ENCODE measurements around the gene INSIG1.

INSIG1 gene

GRCh38 chr7:155286686-155287085, 11.0 kb upstream of the INSIG1 start:
- DNase-seq = no peak

DNA sequence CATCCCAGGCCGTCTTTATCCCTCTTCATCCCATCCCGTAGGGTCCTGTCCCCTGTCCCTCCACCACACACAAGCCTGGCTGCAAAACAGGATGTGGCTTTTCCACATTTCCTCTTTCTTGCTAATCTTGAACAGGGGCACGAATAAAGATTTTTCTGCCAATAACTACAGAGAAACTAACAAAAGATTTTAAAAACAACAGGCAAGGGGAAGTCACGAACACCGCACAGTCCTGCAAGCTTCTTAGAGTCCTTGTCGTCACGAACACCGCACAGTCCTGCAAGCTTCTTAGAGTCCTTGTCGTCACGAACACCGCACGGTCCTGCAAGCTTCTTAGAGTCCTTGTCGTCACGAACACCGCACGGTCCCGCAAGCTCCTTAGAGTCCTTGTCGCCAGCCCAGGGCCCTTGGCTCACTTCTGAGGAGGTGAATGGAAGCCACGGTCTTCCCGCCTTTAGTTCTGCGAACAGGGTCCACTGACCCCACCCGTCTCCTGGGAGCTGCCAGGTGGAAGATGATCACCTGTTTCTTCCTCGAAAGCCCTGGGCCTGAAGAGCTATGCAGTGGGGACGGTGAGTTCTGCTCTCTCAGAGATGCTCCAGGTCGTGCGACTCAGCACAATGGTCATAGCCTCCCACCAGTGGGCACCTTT, 10.3 kb upstream of the INSIG1 start:
- DNase-seq = no peak

GRCh38 chr7:155288055-155288454, 9.6 kb upstream of the INSIG1 start:
- DNase-seq = no peak

DNA sequence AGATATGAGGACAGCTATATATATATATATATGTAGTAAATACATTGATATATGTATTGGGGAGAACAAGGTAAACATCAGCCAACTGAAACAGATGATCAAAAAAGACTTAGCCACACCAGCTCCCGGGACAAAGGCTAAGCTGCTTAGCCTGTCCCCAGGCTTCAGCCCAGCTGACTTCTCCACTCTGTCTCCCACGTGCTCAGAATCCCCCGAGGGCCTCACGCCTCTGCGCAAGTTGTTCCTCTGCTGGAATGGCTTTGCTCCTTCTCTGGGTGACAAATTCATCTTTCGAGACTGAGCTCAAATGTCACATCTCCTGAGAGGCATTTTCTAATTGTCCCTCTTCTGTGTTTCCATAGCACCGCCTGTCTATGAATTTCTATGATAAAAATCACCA, 8.6 kb upstream of the INSIG1 start:
- no peak for DNase-seq

DNA sequence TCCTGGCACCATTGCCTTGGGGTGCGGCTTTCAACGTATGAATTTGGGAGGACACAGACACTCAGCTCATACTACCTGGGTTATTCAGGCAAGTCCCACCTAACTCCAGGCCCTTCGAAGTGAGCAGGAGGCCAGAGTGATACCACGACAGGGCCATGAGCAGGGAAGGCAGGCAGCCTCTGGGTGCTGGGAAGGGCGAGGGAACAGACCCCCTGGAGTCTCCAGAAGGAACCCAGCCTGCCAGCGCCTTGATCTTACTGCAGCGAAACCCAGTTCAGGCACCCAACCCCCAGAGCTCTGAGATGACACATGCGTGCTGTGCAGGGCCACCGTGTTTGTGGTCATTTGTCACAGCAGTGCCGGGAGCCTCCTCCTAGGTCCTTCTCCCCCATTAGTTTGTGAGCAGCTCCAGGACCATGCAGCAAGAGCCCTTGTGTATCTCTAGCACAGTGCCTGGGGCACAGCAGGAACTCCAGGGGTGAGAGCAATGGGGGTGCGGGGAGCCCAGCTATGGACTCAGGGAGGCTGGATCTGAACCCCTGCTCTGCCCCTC, 7.7 kb upstream of the INSIG1 start:
- DNase-seq = no peak

DNA sequence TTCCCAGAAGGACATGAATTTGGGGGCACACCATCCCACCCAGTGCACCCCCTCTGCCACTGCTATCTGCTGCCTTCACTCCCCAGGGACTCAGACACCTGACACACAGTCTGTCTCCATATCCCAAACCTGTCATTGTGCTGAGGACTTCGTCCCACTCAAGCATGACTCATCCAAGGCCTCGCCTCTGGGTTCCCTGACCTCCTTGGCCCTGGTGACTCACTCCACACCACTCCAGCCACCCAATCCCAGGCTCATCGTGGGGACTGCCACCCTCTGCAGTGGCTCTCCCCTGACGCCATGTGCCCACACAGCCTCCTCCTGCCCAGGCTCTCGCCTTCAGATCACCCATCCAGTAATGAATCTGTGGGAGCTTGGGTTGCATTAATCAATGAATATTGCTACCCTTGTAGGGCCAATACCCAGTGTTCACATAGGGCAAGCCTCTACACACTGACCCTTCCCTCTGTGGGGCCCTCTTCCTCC, 6.6 kb upstream of the INSIG1 start:
- no peak for DNase-seq

DNA sequence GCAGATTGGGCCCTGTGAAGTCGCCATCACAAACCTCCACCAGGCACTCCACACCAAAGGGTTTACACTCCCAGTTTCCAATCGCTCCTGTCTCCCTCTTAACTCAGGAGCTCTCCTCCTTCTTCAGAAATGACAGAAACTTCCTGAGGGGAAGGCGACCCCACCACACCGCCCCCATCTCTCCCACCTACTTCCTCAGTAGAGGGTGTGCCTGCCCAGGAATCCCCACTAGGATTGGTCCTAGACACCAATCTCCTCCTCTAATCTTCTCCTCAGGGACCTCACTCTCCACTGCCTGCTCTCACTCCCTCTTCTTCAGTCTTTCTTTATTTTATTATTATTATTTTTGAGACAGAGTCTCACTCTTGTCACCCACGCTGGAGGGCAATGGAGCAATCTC, 5.9 kb upstream of the INSIG1 start:
- DNase-seq = no peak

- DNase-seq = no peak
These were observed 4.9 kb upstream of the INSIG1 start for GRCh38 chr7:155292680-155293226.

DNA sequence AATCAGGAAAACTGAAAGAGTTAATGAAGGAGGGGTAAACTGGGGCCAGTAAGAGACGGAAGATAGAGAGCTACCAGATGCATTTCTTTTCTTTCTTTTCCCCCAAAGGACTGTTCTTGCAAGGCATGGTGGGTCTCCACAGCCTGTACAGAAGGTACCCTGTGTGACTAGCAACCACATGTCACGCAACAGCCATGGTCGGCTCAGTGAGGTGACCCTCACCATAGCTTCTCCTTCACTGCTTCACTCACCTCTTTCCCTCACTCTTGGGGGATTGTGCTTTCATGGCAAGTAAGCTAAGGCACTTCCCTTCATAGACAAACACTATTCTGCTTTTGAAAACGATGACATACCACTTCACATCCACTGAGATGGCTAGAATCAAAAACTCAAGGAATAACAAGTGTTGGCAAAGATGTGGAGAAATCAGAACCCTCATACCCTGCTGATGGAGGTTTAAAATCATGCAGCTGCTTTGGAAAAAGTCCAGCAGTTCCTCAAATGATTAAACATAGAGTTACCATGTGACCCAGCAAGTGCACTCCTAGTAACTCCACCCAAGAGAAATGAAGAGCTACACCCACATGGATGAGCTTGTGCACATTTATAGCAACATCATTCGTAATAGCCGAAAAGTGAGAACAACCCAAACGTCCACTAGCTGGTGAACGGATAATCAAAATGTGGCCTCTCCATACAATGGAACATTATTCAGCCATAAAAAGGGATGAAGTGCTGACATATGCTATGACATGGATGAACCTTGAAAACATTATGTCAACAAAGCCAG, 3.8 kb upstream of the INSIG1 start:
- DNase-seq = no peak

DNA sequence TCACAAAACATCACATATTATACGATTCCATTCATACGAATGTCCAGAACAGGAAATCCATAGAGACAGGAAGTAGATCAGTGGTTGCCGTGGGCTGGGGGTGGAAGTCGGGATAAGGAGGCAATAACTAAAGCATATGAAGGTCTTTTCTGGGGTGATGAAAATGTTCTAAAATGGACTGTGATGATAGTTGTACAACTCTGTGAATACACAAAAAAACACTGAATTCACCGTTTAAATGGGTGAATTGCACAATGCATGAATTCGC, 3.2 kb upstream of the INSIG1 start:
- no peak for DNase-seq

- DNase-seq = no peak
These were observed 2.2 kb upstream of the INSIG1 start for GRCh38 chr7:155295511-155295910.

DNA sequence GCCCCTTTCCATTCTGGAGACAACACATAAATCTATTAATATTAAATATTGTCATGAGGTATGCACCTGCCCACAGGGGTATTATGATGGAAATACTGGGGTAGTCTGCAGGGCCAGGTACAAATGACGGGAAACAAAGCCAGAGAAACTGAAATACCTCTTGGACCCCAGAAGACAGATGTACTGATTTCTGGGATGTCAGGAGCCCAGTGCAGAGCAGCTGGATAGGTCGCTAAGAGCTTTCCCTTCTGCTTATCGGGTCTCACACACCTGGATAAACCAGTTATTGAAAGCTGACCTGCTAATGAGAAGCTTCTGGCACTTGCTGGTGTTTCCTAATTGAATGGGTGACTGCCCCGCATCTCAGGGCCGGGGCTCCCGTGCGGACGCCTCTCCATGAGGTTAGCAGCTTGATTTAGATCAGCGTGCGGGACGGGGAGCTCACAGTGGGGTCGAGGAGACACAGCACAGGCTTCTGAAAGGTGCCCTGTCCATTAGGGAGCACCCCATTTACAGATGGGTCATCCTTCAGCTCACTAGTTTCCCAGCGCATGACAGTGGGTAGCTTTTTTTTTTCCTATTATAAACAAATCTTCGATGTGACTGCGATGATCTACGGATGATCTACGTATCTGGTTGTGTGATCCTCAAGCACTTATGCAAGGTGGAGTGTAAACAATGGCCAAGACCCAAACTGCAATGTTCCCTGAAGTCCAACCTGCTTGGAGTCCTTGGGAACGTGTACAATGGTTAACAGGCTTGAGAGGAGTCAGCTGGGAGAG, 1.5 kb upstream of the INSIG1 start:
- no peak for DNase-seq

DNA sequence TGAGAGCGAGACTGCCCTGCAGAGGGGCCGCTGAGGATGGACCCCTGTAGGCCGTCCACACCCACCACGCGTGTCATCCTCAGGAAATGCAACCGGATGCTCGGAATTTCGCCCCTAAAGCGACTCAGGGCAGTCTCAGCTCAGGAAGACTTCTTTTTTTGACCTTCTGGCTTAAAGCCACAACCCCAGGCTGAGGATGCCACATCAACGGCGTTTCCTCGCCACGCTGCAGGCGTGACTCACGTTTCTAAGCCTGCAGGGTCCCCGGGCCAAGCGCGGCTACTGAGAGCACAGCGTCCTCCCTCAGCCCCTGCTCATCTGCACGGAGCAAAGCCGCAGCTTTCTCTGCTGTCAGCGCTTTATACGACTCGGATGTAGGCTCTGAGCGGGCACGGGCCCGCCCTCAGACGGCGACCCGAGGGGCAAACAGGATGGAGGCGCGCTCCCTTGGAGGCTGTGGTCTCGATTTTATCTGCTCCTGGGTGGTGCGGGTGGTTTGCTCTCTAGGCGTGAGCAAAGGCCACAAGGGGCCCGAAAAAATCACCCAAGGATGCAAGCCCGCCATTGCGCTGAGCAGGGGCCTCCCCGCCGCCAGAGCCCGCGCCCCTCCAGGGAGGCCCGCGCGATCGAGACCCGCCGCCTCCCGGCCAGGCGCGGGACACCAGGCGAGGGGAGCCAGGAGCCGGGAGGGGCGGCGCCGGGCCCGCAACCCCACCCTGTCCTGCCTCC, 726 bp upstream of the INSIG1 start:
- DNase-seq = no peak

DNA sequence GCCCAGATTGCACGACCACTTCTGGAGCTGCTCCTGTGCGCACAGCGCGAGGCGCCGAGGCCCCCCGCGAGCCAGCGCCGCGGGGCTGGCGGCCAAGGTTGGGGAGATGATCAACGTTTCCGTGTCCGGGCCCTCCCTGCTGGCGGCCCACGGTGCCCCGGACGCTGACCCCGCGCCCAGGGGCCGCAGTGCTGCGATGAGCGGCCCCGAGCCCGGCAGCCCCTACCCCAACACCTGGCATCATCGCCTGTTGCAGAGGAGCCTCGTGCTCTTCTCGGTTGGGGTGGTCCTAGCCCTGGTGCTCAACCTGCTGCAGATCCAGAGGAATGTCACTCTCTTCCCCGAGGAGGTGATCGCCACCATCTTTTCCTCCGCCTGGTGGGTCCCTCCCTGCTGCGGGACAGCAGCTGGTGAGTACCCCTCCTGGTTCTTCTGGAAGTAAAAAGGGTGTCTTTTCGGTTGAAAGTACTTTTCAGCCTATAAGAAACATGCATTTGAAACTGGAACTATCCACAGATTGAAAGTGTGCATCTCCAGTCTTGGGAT, 683 bp downstream of the INSIG1 start:
- DNase-seq = no peak

DNA sequence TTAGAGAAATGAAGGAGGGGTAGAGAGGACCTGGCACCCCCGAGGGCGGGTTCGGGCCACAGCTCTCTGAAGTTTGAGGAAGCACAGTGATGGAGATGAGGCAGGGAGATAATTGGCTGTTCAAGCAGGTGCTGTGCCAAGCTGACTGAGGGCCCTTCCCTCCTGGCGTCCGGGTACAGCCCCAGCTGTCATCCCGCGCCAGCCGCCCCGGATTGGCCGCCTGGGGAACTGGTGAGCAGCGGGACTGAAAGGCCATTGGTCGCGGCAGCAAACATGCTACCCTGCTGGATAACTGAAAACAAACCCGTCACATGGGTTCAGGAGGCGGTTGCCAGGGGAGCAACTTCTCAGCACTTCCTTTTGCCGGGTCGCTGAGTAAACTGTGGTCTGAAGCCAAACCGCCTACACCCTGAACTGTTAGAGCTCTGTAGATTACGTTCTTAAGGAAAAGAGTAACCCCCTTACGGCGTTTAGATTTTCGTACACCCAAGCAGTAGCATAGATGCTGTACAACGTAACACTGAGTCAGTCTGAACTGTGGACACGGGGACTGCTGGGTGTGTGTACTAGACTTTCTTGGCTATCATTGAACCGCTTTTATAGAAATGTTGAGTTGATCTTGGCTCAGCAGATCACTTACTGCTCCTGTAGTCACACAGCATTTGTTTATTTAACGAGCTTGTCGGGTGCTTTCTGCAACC, 1.3 kb downstream of the INSIG1 start:
- peak; percentile 92 for DNase-seq

DNA sequence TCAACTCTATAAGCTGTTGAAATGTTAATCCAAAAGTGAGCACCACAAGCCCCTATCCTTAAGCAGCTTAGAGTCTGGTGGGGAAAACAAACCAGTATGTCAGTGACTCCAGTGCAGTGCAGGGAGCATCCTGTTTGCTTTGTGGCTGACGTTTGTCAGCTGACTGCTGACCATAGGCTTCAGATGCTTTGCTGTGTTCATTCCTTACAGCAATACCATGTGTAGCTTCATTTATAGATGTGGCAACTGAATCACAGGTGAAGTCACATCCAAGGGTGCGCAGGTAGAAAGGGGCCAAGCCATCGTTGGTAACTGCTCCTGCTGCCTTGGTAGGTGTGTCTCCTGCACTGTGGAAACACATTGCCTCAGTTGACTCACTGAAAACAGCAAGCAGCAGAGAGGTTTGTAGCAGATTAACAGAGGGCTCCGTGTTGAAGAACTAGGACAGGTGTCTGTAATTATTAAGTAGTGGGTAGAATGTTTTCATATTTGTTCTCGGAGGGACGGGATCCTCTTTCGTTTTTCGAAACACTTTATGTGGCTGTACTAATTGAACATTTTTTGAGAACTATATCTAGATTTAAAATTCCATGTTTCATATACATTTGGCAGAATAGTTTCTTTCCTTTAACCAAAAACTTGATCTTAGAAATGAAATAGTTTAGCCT, 2.0 kb downstream of the INSIG1 start:
- DNase-seq = no peak

DNA sequence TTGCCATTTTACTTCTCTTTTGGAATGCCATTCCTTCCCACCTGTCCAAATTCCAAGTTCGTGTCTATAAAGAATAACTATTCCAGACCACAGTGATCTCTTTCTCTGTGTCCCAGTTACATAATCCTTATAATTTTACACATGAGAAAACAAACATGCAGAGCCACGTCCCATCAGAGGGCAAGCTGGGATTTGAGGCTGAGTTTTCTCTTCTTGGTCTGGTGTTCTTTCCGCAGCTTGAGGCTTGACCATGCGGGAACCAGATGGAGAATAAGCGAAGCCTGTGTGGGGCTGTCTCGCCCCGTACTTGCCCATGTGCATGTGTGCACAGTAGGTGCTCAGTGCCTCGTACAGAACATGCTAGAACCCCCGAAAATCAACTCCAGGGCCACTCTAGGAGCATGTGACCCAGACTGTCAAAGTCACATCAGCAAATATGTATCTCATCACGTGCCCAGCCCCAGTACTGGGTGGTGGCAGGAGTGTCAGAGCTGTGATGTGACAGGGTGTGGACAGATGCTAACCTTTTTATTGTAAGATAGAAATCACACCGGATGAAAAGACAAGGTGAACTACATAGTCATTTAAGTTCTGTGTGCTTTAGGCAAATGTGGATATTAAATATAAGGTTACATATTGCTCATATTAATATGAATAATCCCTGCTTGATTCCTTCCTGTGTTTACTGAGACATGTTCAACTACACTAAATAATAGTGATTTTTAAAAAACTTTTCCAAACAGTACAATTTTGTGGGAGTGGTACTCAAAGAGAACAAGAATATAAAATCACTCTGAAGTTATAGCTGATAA, 3.2 kb downstream of the INSIG1 start:
- DNase-seq = no peak

DNA sequence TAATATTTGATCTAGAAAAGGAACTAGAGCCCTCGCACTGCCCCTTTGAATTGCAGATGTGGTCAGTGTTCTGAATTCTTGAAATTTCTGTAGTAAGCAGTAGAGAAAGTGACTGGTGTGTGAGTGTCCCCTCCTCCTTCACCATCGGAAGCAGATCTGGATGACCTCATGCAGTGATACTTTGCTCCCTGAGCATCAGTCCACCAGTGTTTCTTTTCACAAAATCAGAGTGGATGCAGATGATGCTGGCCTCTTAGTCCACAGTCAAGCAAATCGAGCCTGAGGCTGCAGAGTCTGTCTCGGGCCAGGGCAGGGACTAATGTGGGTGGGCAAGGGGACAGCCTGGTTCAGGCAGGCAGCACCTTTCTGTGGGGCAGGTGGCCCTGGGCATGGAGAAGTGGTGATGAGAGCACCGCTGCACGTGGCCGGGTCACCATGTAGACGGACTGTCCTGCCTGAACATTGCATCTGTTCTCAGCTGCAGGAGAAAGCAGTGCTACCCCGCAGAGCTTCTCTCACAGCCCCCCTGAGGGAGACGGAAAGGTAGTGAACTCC, 5.4 kb downstream of the INSIG1 start:
- DNase-seq = no peak

GRCh38 chr7:155303897-155304296, 6.2 kb downstream of the INSIG1 start:
- no peak for DNase-seq

All from NCI-H1105 (cell line).